GM23338 (cell line): ENCODE measurements around the gene PIK3AP1. TPM values are rescaled to one million over a fixed set of nuclear protein-coding genes. Genes with fewer than 3 reads are reported as not detected.

Experiments
- ATAC-seq: fragments of 200-7000 bp; cut with Tn5 transposase; 3 replicates; pipeline ENCODE4 v1.9.1; 2020
- DNase-seq: peaks from one replicate; pipeline ENCODE4 v3.0.0-alpha.2; 2015; ENCODE audit warnings: low spot score
- H2AFZ ChIP-seq: fragments of 200-600 bp; sonication (generic); 2 replicates; pipeline ENCODE4 v1.8.0; 2016; ENCODE audit warnings: antibody characterized with exemption, mild to moderate bottlenecking, moderate library complexity
- H3F3A ChIP-seq: fragments of 200-600 bp; sonication (generic); replicated peaks from 2 replicates; pipeline ENCODE4 v1.8.0; 2017; ENCODE audit warnings: antibody characterized with exemption, mixed run types, low read depth
- H3K27ac ChIP-seq: fragments of 200-600 bp; sonication (generic); 2 replicates; pipeline ENCODE4 v1.6.1; 2016; ENCODE audit warnings: low read depth
- H3K27me3 ChIP-seq: fragments of 200-600 bp; sonication (generic); 2 replicates; pipeline ENCODE4 v1.8.0; 2016; ENCODE audit warnings: mild to moderate bottlenecking, mixed run types, moderate library complexity; ENCODE audit not compliant: insufficient read depth
- H3K36me3 ChIP-seq: fragments of 200-600 bp; sonication (generic); 2 replicates; pipeline ENCODE4 v1.8.0; 2016; ENCODE audit warnings: mild to moderate bottlenecking; ENCODE audit not compliant: insufficient read depth
- H3K4me1 ChIP-seq: fragments of 200-600 bp; sonication (generic); 2 replicates; pipeline ENCODE4 v1.8.0; 2016; ENCODE audit warnings: mild to moderate bottlenecking, moderate library complexity; ENCODE audit not compliant: insufficient read depth
- H3K4me2 ChIP-seq: fragments of 200-600 bp; sonication (generic); 2 replicates; pipeline ENCODE4 v1.7.1; 2017; ENCODE audit warnings: mixed run types
- H3K4me3 ChIP-seq: fragments of 200-600 bp; sonication (generic); 2 replicates; pipeline ENCODE4 v1.6.1; 2016; ENCODE audit warnings: mixed run types
- H3K79me2 ChIP-seq: fragments of 200-600 bp; sonication (generic); replicated peaks from 2 replicates; pipeline ENCODE4 v1.8.0; 2017; ENCODE audit warnings: mild to moderate bottlenecking; ENCODE audit not compliant: insufficient read depth
- H3K9me2 ChIP-seq: fragments of 200-600 bp; sonication (generic); 2 replicates; pipeline ENCODE4 v1.8.0; 2017; ENCODE audit not compliant: insufficient read depth
- H4K20me1 ChIP-seq: fragments of 200-600 bp; sonication (generic); replicated peaks from 2 replicates; pipeline ENCODE4 v1.8.0; 2017; ENCODE audit warnings: mild to moderate bottlenecking; ENCODE audit not compliant: insufficient read depth
- H3K27ac Mint-ChIP-seq: 2 replicates; pipeline ENCODE4 v1.8.0; 2020; ENCODE audit warnings: inconsistent platforms, mild to moderate bottlenecking, moderate library complexity, mixed read lengths
- H3K27me3 Mint-ChIP-seq: 3 replicates; pipeline ENCODE4 v1.8.0; 2022; ENCODE audit warnings: low read depth, mild to moderate bottlenecking, moderate library complexity, mixed read lengths, inconsistent platforms; ENCODE audit not compliant: insufficient read depth, poor library complexity
- H3K36me3 Mint-ChIP-seq: 3 replicates; pipeline ENCODE4 v1.8.0; 2021; ENCODE audit warnings: low read depth, mild to moderate bottlenecking, inconsistent platforms, moderate library complexity, mixed read lengths
- H3K4me1 Mint-ChIP-seq: 3 replicates; pipeline ENCODE4 v1.8.0; 2020; ENCODE audit warnings: mild to moderate bottlenecking, inconsistent platforms, mixed read lengths
- H3K4me3 Mint-ChIP-seq: 3 replicates; pipeline ENCODE4 v1.8.0; 2021; ENCODE audit warnings: moderate library complexity, mild to moderate bottlenecking, inconsistent platforms, mixed read lengths
- H3K9me3 Mint-ChIP-seq: 3 replicates; pipeline ENCODE4 v1.8.0; 2020; ENCODE audit warnings: moderate library complexity, mild to moderate bottlenecking, inconsistent platforms, mixed read lengths
- CREB1 ChIP-seq: fragments of 250-450 bp; sonication (Bioruptor Pico); IDR thresholded peaks from 2 replicates; pipeline ENCODE4 v1.5.0; 2020; ENCODE audit warnings: low read depth, mild to moderate bottlenecking, moderate library complexity
- CTCF ChIP-seq, 2 experiments: fragments of 200-600 bp in 1 of 2; sonication (generic) in 1 of 2; conservative IDR thresholded peaks; 2 replicates each; pipeline versions ENCODE4 v1.5.1 to v1.6.1; 2016 to 2017; ENCODE audit warnings: antibody characterized with exemption in 2 of 2, low read depth in 2 of 2, mild to moderate bottlenecking in 2 of 2, moderate library complexity in 1 of 2
- EZH2 ChIP-seq: fragments of 200-600 bp; sonication (generic); IDR thresholded peaks from one replicate; pipeline ENCODE4 v1.8.0; 2017; ENCODE audit warnings: antibody characterized with exemption, mild to moderate bottlenecking, low read depth; ENCODE audit not compliant: unreplicated experiment
- EZH2phosphoT487 ChIP-seq: fragments of 200-600 bp; sonication (generic); IDR thresholded peaks from one replicate; pipeline ENCODE4 v1.8.1; 2018; ENCODE audit warnings: antibody characterized with exemption; ENCODE audit not compliant: unreplicated experiment
- POLR2AphosphoS5 ChIP-seq: IDR thresholded peaks from 2 replicates; pipeline ENCODE4 v1.6.1; 2016; ENCODE audit warnings: antibody characterized with exemption, low read depth
- REST ChIP-seq: IDR thresholded peaks from one replicate; pipeline ENCODE4 v1.6.1; 2018; ENCODE audit warnings: antibody characterized with exemption; ENCODE audit not compliant: unreplicated experiment
- STAT1 ChIP-seq: IDR thresholded peaks from one replicate; pipeline ENCODE4 v1.6.1; 2016; ENCODE audit warnings: antibody characterized with exemption; ENCODE audit not compliant: unreplicated experiment
- ZNF114 ChIP-seq: fragments of 250-450 bp; sonication (Bioruptor Pico); IDR thresholded peaks from 2 replicates; pipeline ENCODE4 v1.5.0; 2020; ENCODE audit warnings: mild to moderate bottlenecking, moderate library complexity
- ZNF331 ChIP-seq: fragments of 250-450 bp; sonication (Bioruptor Pico); IDR thresholded peaks from 2 replicates; pipeline ENCODE4 v1.5.0; 2020; ENCODE audit warnings: low read depth, mild to moderate bottlenecking, moderate library complexity
- ZNF462 ChIP-seq: fragments of 250-450 bp; sonication (Bioruptor Pico); IDR thresholded peaks from 2 replicates; pipeline ENCODE4 v1.5.0; 2020; ENCODE audit warnings: mild to moderate bottlenecking, moderate library complexity
- polyA plus RNA-seq: library from polyadenylated mRNA; unstranded; fragments of >200 nt; fragmentation: Nextera tagmentation; extraction: Ambion mirVana; gene quantifications from 2 replicates; pipeline ENCODE4 v1.2.1, GENCODE V29; 2016
- total RNA-seq: library from RNA; depleted of rRNA; stranded (reverse); fragments of >200 nt; shearing (Covaris generic); gene quantifications from 2 replicates; pipeline ENCODE4 v1.2.3, GENCODE V29; 2014

Gene PIK3AP1
- total and polyA plus RNA-seq, 2 experiments from 2014 or later: 0.65 to 2.3 TPM

GRCh38 chr10:96716390-96716789 lies 3.9 kb downstream of the PIK3AP1 start:
- H3K4me3 ChIP-seq: no peak overlapping the region
- H3K27me3 Mint-ChIP-seq: peaks cover 12% of the 10 kb centered on the region
- DNase-seq (no peak), ATAC-seq (no peak)
- H3K4me2 ChIP-seq: no peak overlapping the region
- H3K4me1 ChIP-seq: peaks cover 6% of the 10 kb centered on the region; the same call in 1 of the 2 replicates
- H3K4me3 Mint-ChIP-seq: no peak overlapping the region
- no peak overlapping the region for H2AFZ ChIP-seq
- H3K4me1 Mint-ChIP-seq: peaks cover 10% of the 10 kb centered on the region
- no peaks in the 10 kb centered on the region for H3K36me3 Mint-ChIP-seq
- H3K79me2 ChIP-seq: no peaks in the 10 kb centered on the region
- H3K27ac ChIP-seq: no peak overlapping the region
- no peaks in the 10 kb centered on the region for H3K9me3 Mint-ChIP-seq
- no peaks in the 10 kb centered on the region for H4K20me1 ChIP-seq
- no peaks in the 10 kb centered on the region for H3K36me3 ChIP-seq
- no peak overlapping the region for H3K27ac Mint-ChIP-seq
- H3K9me2 ChIP-seq: no peaks in the 10 kb centered on the region
- TF ChIP-seq STAT1: no peak
- TF ChIP-seq EZH2phosphoT487: no peak
- TF ChIP-seq CTCF (conservative IDR thresholded peaks at IDR 0.05; ENCODE audit: low read depth in 2 of 2): no peak
- peaks cover 14% of the 10 kb centered on the region; the same call in 1 of the 2 replicates for H3K27me3 ChIP-seq
- no peaks in the 10 kb centered on the region for H3F3A ChIP-seq

GRCh38 chr10:96714746-96715255 lies 5.5 kb downstream of the PIK3AP1 start:
- no peak for ATAC-seq
- H3K9me3 Mint-ChIP-seq: no peaks in the 10 kb centered on the region
- peaks cover 4% of the 10 kb centered on the region; the same call in 1 of the 2 replicates for H3K4me1 ChIP-seq
- H3K4me2 ChIP-seq: no peak overlapping the region
- no peak overlapping the region for H3K27ac ChIP-seq
- no peaks in the 10 kb centered on the region for H4K20me1 ChIP-seq
- H3K27me3 Mint-ChIP-seq: peaks cover 8% of the 10 kb centered on the region
- no peaks in the 10 kb centered on the region for H3K36me3 Mint-ChIP-seq
- no peak overlapping the region for H3K4me3 Mint-ChIP-seq
- DNase-seq: no peak
- peaks cover 5% of the 10 kb centered on the region for H3K4me1 Mint-ChIP-seq
- peaks cover 11% of the 10 kb centered on the region; the same call in 1 of the 2 replicates for H3K27me3 ChIP-seq
- no peaks in the 10 kb centered on the region for H3K36me3 ChIP-seq
- no peaks in the 10 kb centered on the region for H3K79me2 ChIP-seq
- H3K4me3 ChIP-seq: no peak overlapping the region
- H2AFZ ChIP-seq: no peak overlapping the region
- no peaks in the 10 kb centered on the region for H3F3A ChIP-seq
- no peaks in the 10 kb centered on the region for H3K9me2 ChIP-seq
- no peak overlapping the region for H3K27ac Mint-ChIP-seq
- TF ChIP-seq CREB1 (CRISPR knock-in tag) (no peak), EZH2 (no peak), ZNF462 (CRISPR knock-in tag) (no peak), POLR2AphosphoS5 (no peak), ZNF114 (CRISPR knock-in tag) (no peak), REST (no peak), ZNF331 (no peak), EZH2phosphoT487 (no peak)
